ENCODE measurements around the gene SUOX. TPM values are rescaled to one million over a fixed set of nuclear protein-coding genes. Genes with fewer than 3 reads are reported as not detected.

The SUOX gene
- total and polyA plus RNA-seq, 2 of the 4 experiments (the other 2 are of a cell fraction), result 17.8 to 19.4 TPM

- H2AFZ ChIP-seq (replicated peaks; ENCODE audit: low read length, poor library complexity), result no peak overlapping the region
- no peak overlapping the region for H2BK120ac ChIP-seq (ENCODE audit: low read depth, low read length)
- no peaks in the 10 kb centered on the region for H3K27me3 ChIP-seq (ENCODE audit: control insufficient read depth, insufficient read depth, low read length)
- H4K20me1 ChIP-seq (ENCODE audit: insufficient read depth, low read length), result peaks cover 21% of the 10 kb centered on the region
- WGBS, 2 experiments (ENCODE audit: extremely low coverage in 2 of 2, insufficient read length in 1 of 2), result no CpG with 5 or more reads among the region's 1 CpG
- H3K4ac ChIP-seq (ENCODE audit: low read depth, low read length), result no peak overlapping the region
- DNase-seq (no peak), ATAC-seq (ENCODE audit: low read depth) (no peak)
- in situ Hi-C loops (cut with MboI; ENCODE audit: low sequenced_read_pairs), result no loop called here
- H4K91ac ChIP-seq (ENCODE audit: insufficient read depth, low read depth, low read length), result no peak overlapping the region
- H4K5ac ChIP-seq (ENCODE audit: low read depth, low read length), result no peak overlapping the region
- no peak for TF ChIP-seq MAZ (IDR thresholded peaks at IDR 0.05; ENCODE audit: borderline replicate concordance, low read depth, low read length)
- no peak for TF ChIP-seq CHD1 (IDR thresholded peaks at IDR 0.05; ENCODE audit: low read depth, low read length)
- TF ChIP-seq BHLHE40 (IDR thresholded peaks at IDR 0.05; ENCODE audit: low read depth, low read length), result no peak
- no peak for TF ChIP-seq SMC3 (IDR thresholded peaks at IDR 0.05; ENCODE audit: low read depth, low read length)
- no peak for TF ChIP-seq FOS (IDR thresholded peaks at IDR 0.05; ENCODE audit: low read depth, low read length)
- TF ChIP-seq POLR2A (IDR thresholded peaks at IDR 0.05; ENCODE audit: low read depth, low read length), result no peak
- TF ChIP-seq, protein P1, sequence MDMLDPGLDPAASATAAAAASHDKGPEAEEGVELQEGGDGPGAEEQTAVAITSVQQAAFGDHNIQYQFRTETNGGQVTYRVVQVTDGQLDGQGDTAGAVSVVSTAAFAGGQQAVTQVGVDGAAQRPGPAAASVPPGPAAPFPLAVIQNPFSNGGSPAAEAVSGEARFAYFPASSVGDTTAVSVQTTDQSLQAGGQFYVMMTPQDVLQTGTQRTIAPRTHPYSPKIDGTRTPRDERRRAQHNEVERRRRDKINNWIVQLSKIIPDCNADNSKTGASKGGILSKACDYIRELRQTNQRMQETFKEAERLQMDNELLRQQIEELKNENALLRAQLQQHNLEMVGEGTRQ (IDR thresholded peaks at IDR 0.05; ENCODE audit: low read depth, low read length), result no peak
- H3K79me1 ChIP-seq (ENCODE audit: low read depth in 1 of 2, low read length in 2 of 2), result peaks cover 6 to 31% of the 10 kb centered on the region in 2 experiments
- H3K18ac ChIP-seq (ENCODE audit: low read depth, low read length), result no peak overlapping the region
- no peak overlapping the region for H3K56ac ChIP-seq (ENCODE audit: extremely low read depth, insufficient read depth, low read length)
- no peak overlapping the region for H4K8ac ChIP-seq (ENCODE audit: low read depth in 2 of 2, low read length in 2 of 2)
- H3K14ac ChIP-seq (replicated peaks; ENCODE audit: low read depth, low read length), result no peak overlapping the region
- no peak overlapping the region for H2BK20ac ChIP-seq (ENCODE audit: low read depth, low read length)
- intact Hi-C loops (cut with micrococcal nuclease), result loop anchor here (5.0 to 10.0 kb wide), 2 partner anchors 225 to 303 kb away; partner anchors contain the start of genes ORMDL2 and SARNP
- no peak overlapping the region for H3K4me3 ChIP-seq (ENCODE audit: insufficient read depth, low read depth, low read length)
- no peak overlapping the region for H2AK5ac ChIP-seq (ENCODE audit: low read depth, low read length)
- no peaks in the 10 kb centered on the region; the same call in 1 of the 2 replicates for H3K4me1 ChIP-seq (ENCODE audit: control insufficient read depth, insufficient read depth, low read length)
- H2BK15ac ChIP-seq (ENCODE audit: low read depth, low read length), result no peak overlapping the region
- H3K36me3 ChIP-seq (ENCODE audit: control insufficient read depth, insufficient read depth, low read length), result peaks cover 24% of the 10 kb centered on the region
- dilution Hi-C loops (cut with HindIII; ENCODE audit: low sequenced_read_pairs, unreplicated experiment), result no loop called here
- CTCF ChIA-PET, result interaction anchor here (0.6 to 1.5 kb wide), 4 partner anchors 31 to 302 kb away, joined by 3 to 5 read pairs (median 3); partner anchors contain the start of gene SUOX
- H3K9ac ChIP-seq (ENCODE audit: low read depth, low read length), result no peak overlapping the region
- no peak overlapping the region for H3K4me2 ChIP-seq (ENCODE audit: low read depth, low read length)
- no TSS peak for BruUV-seq (replicated peaks)
- H2AK9ac ChIP-seq (replicated peaks; ENCODE audit: low read depth, low read length, poor library complexity), result no peak overlapping the region
- H3K23ac ChIP-seq (ENCODE audit: low read depth, low read length), result no peak overlapping the region
- H2BK5ac ChIP-seq (ENCODE audit: low read depth, low read length, poor library complexity, severe bottlenecking), result no peak overlapping the region
- no peaks in the 10 kb centered on the region for H3K9me1 ChIP-seq (ENCODE audit: insufficient read depth, low read length)
- H3K27ac ChIP-seq (ENCODE audit: insufficient read depth, low read length), result no peak overlapping the region
- no peaks in the 10 kb centered on the region for H3K9me3 ChIP-seq (ENCODE audit: control insufficient read depth, insufficient read depth, low read length)
- POLR2A ChIA-PET (ENCODE audit: unreplicated experiment), result no interaction called here
Measured at GRCh38 chr12:56040151-56040550, 43.1 kb downstream of the SUOX start.

Measured in IMR-90 (cell line).